ENCODE measurements around the gene RASGRP4. TPM values are rescaled to one million over a fixed set of nuclear protein-coding genes. Genes with fewer than 3 reads are reported as not detected.

RASGRP4 gene
- total RNA-seq, 2 experiments from 2014 or later: 7.4 to 8.3 TPM

- CTCF ChIA-PET: interaction anchor here (0.7 to 2.7 kb wide), 4 partner anchors 8 to 239 kb away, joined by 4 to 20 read pairs (median 8); partner anchors contain the start of genes FAM98C and PSMD8
These were observed 30.5 kb downstream of the RASGRP4 start for GRCh38 chr19:38395381-38396114.

GRCh38 chr19:38394488-38394887 lies 31.5 kb downstream of the RASGRP4 start:
- intact Hi-C loops (cut with micrococcal nuclease): no loop called here
- peak overlapping the region; percentile 73 for H3K4me3 Mint-ChIP-seq
- H3K4me1 Mint-ChIP-seq (ENCODE audit: low read depth): peaks cover 26% of the 10 kb centered on the region
- ChIA-PET CTCF (interaction anchor here (1.7 to 2.7 kb wide), 3 partner anchors 9 to 160 kb away, joined by 4 to 20 read pairs (median 11); partner anchors contain the start of genes FAM98C and PSMD8), POLR2A (interaction anchor here (1.2 to 2.7 kb wide), 2 partner anchors 8 to 11 kb away, joined by 3 to 7 read pairs; no protein-coding TSS in a partner anchor)
- peak overlapping the region; percentile 49 for H3K27ac Mint-ChIP-seq
- peak; percentile 86 for DNase-seq
- H3K27me3 Mint-ChIP-seq: no peaks in the 10 kb centered on the region
- peaks cover 2% of the 10 kb centered on the region for H3K36me3 Mint-ChIP-seq
- H3K9me3 Mint-ChIP-seq: no peaks in the 10 kb centered on the region

More at GRCh38 chr19:38395381-38396114, 30.5 kb downstream of the RASGRP4 start:
- H3K27me3 Mint-ChIP-seq: no peaks in the 10 kb centered on the region
- H3K4me1 Mint-ChIP-seq (ENCODE audit: low read depth): peaks cover 20% of the 10 kb centered on the region
- H3K9me3 Mint-ChIP-seq: no peaks in the 10 kb centered on the region
- DNase-seq: peak; percentile 61
- peak overlapping the region; percentile 73 for H3K4me3 Mint-ChIP-seq
- POLR2A ChIA-PET: interaction anchor here (0.9 to 2.7 kb wide), 6 partner anchors 8 to 60 kb away, joined by 3 to 7 read pairs (median 4); partner anchors contain the start of genes CATSPERG, GGN, PSMD8 and RASGRP4
- H3K36me3 Mint-ChIP-seq: peaks cover 2% of the 10 kb centered on the region
- intact Hi-C loops (cut with micrococcal nuclease): no loop called here
- H3K27ac Mint-ChIP-seq: peak overlapping the region; percentile 49

- H3K4me1 Mint-ChIP-seq (ENCODE audit: low read depth): peaks cover 32% of the 10 kb centered on the region
- no peaks in the 10 kb centered on the region for H3K9me3 Mint-ChIP-seq
- ChIA-PET POLR2A (no interaction called here), CTCF (interaction anchor here (2.7 kb wide), 1 partner anchor 11 kb away, joined by 20 read pairs; the partner anchor contains the start of gene FAM98C)
- H3K36me3 Mint-ChIP-seq: peaks cover 2% of the 10 kb centered on the region
- no peak overlapping the region for H3K4me3 Mint-ChIP-seq
- H3K27me3 Mint-ChIP-seq: no peaks in the 10 kb centered on the region
- peak; percentile 48 for DNase-seq
- intact Hi-C loops (cut with micrococcal nuclease): no loop called here
- H3K27ac Mint-ChIP-seq: no peak overlapping the region
These were observed 33.2 kb downstream of the RASGRP4 start for GRCh38 chr19:38392707-38393308.

GRCh38 chr19:38391911-38392464 lies 34.0 kb downstream of the RASGRP4 start:
- no peak overlapping the region for H3K27ac Mint-ChIP-seq
- ChIA-PET CTCF (interaction anchor here (0.6 kb wide), 1 partner anchor 11 kb away, joined by 3 read pairs; the partner anchor contains the start of gene FAM98C), POLR2A (interaction anchor here (0.5 kb wide), 1 partner anchor 249 kb away, joined by 3 read pairs; no protein-coding TSS in a partner anchor)
- peaks cover 5% of the 10 kb centered on the region for H3K36me3 Mint-ChIP-seq
- intact Hi-C loops (cut with micrococcal nuclease): no loop called here
- DNase-seq: no peak
- H3K4me3 Mint-ChIP-seq: no peak overlapping the region
- peaks cover 3% of the 10 kb centered on the region for H3K27me3 Mint-ChIP-seq
- H3K4me1 Mint-ChIP-seq (ENCODE audit: low read depth): peaks cover 38% of the 10 kb centered on the region
- H3K9me3 Mint-ChIP-seq: no peaks in the 10 kb centered on the region

GRCh38 chr19:38389957-38390924 lies 35.8 kb downstream of the RASGRP4 start:
- Mint-ChIP-seq H3K4me3 (peak overlapping the region; percentile 76), H3K27me3 (peaks cover 3% of the 10 kb centered on the region), H3K9me3 (no peaks in the 10 kb centered on the region), H3K36me3 (peaks cover 7% of the 10 kb centered on the region), H3K4me1 (ENCODE audit: low read depth) (peaks cover 32% of the 10 kb centered on the region), H3K27ac (no peak overlapping the region)
- intact Hi-C loops (cut with micrococcal nuclease): loop anchor here (5.0 kb wide), 3 partner anchors 37 to 128 kb away; partner anchors contain the start of genes KCNK6, RASGRP4, SPINT2 and YIF1B
- no peak for DNase-seq
- CTCF ChIA-PET: interaction anchor here (0.6 to 4.1 kb wide), 2 partner anchors 13 to 1014 kb away, joined by 4 to 33 read pairs; partner anchors contain the start of gene FAM98C
- POLR2A ChIA-PET: interaction anchor here (0.6 to 1.3 kb wide), 4 partner anchors 10 to 480 kb away, joined by 3 to 4 read pairs (median 3); partner anchors contain the start of gene ACTN4

GRCh38 chr19:38389101-38389925 lies 36.7 kb downstream of the RASGRP4 start:
- ChIA-PET CTCF (interaction anchor here (2.4 to 4.1 kb wide), 2 partner anchors 13 to 541 kb away, joined by 9 to 33 read pairs; partner anchors contain the start of genes FAM98C, MRPS12 and SARS2), POLR2A (interaction anchor here (0.6 to 1.0 kb wide), 3 partner anchors 9 to 289 kb away, joined by 3 read pairs; partner anchors contain the start of gene PSMD8)
- Mint-ChIP-seq H3K4me1 (ENCODE audit: low read depth) (peaks cover 31% of the 10 kb centered on the region), H3K27ac (peak overlapping the region; percentile 82), H3K9me3 (no peaks in the 10 kb centered on the region), H3K27me3 (peaks cover 3% of the 10 kb centered on the region), H3K36me3 (peaks cover 15% of the 10 kb centered on the region), H3K4me3 (peak overlapping the region; percentile 76)
- peak; percentile 36 for DNase-seq
- intact Hi-C loops (cut with micrococcal nuclease): loop anchor here (5.0 kb wide), 3 partner anchors 38 to 127 kb away; partner anchors contain the start of genes KCNK6, RASGRP4, SPINT2 and YIF1B

GRCh38 chr19:38388349-38389100 lies 37.5 kb downstream of the RASGRP4 start, which contains the start of gene SPRED3:
Gene SPRED3, plus strand, starts transcription at chr19:38388697. Its CDS starts 1,606 bp downstream, at chr19:38390303.
- no peak for DNase-seq
- peaks cover 18% of the 10 kb centered on the region for H3K36me3 Mint-ChIP-seq
- H3K9me3 Mint-ChIP-seq: no peaks in the 10 kb centered on the region
- H3K27ac Mint-ChIP-seq: peak within 1 kb of the TSS; percentile 82
- intact Hi-C loops (cut with micrococcal nuclease): loop anchor here (1.0 to 5.0 kb wide), 5 partner anchors 14 to 126 kb away; partner anchors contain the start of genes KCNK6, PSMD8, RASGRP4 and SPINT2
- H3K4me3 Mint-ChIP-seq: peak within 1 kb of the TSS; percentile 78
- H3K4me1 Mint-ChIP-seq (ENCODE audit: low read depth): peaks cover 28% of the 10 kb centered on the region
- POLR2A ChIA-PET: interaction anchor here (0.6 to 3.0 kb wide), 5 partner anchors 8 to 124 kb away, joined by 3 to 28 read pairs (median 4); partner anchors contain the start of gene PSMD8
- peaks cover 3% of the 10 kb centered on the region for H3K27me3 Mint-ChIP-seq
- CTCF ChIA-PET: interaction anchor here (0.6 to 4.1 kb wide), 5 partner anchors 10 to 542 kb away, joined by 3 to 33 read pairs (median 6); partner anchors contain the start of genes FAM98C, MRPS12, PSMD8 and SARS2

GRCh38 chr19:38387550-38388348 lies 38.3 kb downstream of the RASGRP4 start, which contains the start of gene GGN:
Gene GGN, minus strand, starts transcription at chr19:38388034. Its CDS starts 773 bp downstream, at chr19:38387261.
- ChIA-PET POLR2A (interaction anchor here (0.6 to 3.0 kb wide), 5 partner anchors 8 to 476 kb away, joined by 3 to 28 read pairs (median 4); partner anchors contain the start of gene PSMD8), CTCF (interaction anchor here (0.7 to 4.1 kb wide), 6 partner anchors 12 to 542 kb away, joined by 3 to 33 read pairs (median 6); partner anchors contain the start of genes FAM98C, MRPS12, PSMD8 and SARS2)
- Mint-ChIP-seq H3K4me3 (peak within 1 kb of the TSS; percentile 78), H3K9me3 (no peaks in the 10 kb centered on the region), H3K36me3 (peaks cover 25% of the 10 kb centered on the region), H3K27me3 (peaks cover 3% of the 10 kb centered on the region), H3K4me1 (ENCODE audit: low read depth) (peaks cover 25% of the 10 kb centered on the region), H3K27ac (peak within 1 kb of the TSS; percentile 69)
- DNase-seq: peak; percentile 92
- intact Hi-C loops (cut with micrococcal nuclease): loop anchor here (1.0 to 5.0 kb wide), 5 partner anchors 13 to 125 kb away; partner anchors contain the start of genes KCNK6, PSMD8, RASGRP4 and SPINT2
